GM20000 (cell line): Measurements from ENCODE around the gene PXN.
A peak's percentile ranks its signal among the peaks of the same experiment; 100 is the strongest.
"Not testable (repeated sequence)": the region's sequence is repeated elsewhere in the genome, so short reads cannot be mapped to it uniquely, and the experiment has no call there.

ENCODE experiments used
- DNase-seq: peaks from one replicate; pipeline ENCODE4 v3.0.0; 2012; ENCODE audit warnings: low spot score
- CTCF ChIP-seq: IDR thresholded peaks from 2 replicates; pipeline ENCODE4 v1.5.1; 2012; ENCODE audit warnings: mild to moderate bottlenecking, control low read depth; ENCODE audit errors: extremely low read depth, missing control alignments

The PXN gene

GRCh38 chr12:120249875-120250795 lies 15.4 kb downstream of the PXN start:
- peak; percentile 50 for DNase-seq
- TF ChIP-seq CTCF = no peak

GRCh38 chr12:120249266-120249874 lies 16.2 kb downstream of the PXN start:
- no peak for TF ChIP-seq CTCF
- DNase-seq = no peak

GRCh38 chr12:120247621-120248030 lies 17.9 kb downstream of the PXN start:
- no peak for TF ChIP-seq CTCF
- DNase-seq = no peak

- no peak for DNase-seq
- no peak for TF ChIP-seq CTCF
These were observed 18.3 kb downstream of the PXN start for GRCh38 chr12:120247183-120247582.

GRCh38 chr12:120246705-120247104 lies 18.8 kb downstream of the PXN start:
- not testable (repeated sequence) for DNase-seq

GRCh38 chr12:120242971-120243699 lies 22.4 kb downstream of the PXN start:
- no peak for DNase-seq
- no peak for TF ChIP-seq CTCF

GRCh38 chr12:120242275-120242799 lies 23.2 kb downstream of the PXN start:
- DNase-seq = no peak
- no peak for TF ChIP-seq CTCF
